Right lobe of liver (tissue), 6 donors: ENCODE results near the gene CPLX1. TPM values are rescaled to one million over a fixed set of nuclear protein-coding genes. Genes with fewer than 3 reads are reported as not detected.
A peak's percentile ranks its signal among the peaks of the same experiment; 100 is the strongest.

ENCODE experiments used
- ATAC-seq, 4 donors: fragments of 200-7000 bp; cut with Tn5 transposase; one replicate each; pipeline ENCODE4 v1.9.1; 2020; ENCODE audit warnings: mild to moderate bottlenecking in 4 of 4, moderate library complexity in 4 of 4
- DNase-seq, 3 donors: peaks; one replicate each; pipeline ENCODE4 v3.0.0-alpha.2; 2020
- H3K27ac ChIP-seq, 3 donors: fragments of 200-600 bp; one replicate each; pipeline ENCODE4 v1.8.0; 2022
- H3K27me3 ChIP-seq, 2 donors: fragments of 200-600 bp; one replicate each; pipeline ENCODE4 v1.8.0; 2022
- H3K36me3 ChIP-seq, 4 donors: fragments of 200-600 bp; sonication (generic) in 1 of 4; one replicate each; pipeline versions ENCODE4 v1.5.1 to v1.8.0; 2017 to 2022; ENCODE audit warnings: control low read depth in 1 of 4
- H3K4me1 ChIP-seq, 4 donors: fragments of 200-600 bp; sonication (generic) in 1 of 4; one replicate each; pipeline versions ENCODE4 v1.5.1 to v1.8.0; 2017 to 2022; ENCODE audit warnings: control low read depth in 1 of 4
- H3K4me3 ChIP-seq, 3 donors: fragments of 200-600 bp; one replicate each; pipeline ENCODE4 v1.8.0; 2022
- H3K9me3 ChIP-seq, 4 donors: fragments of 200-600 bp; sonication (generic) in 1 of 4; one replicate each; pipeline versions ENCODE4 v1.5.1 to v1.8.0; 2017 to 2022; ENCODE audit warnings: control low read depth in 1 of 4
- POLR2A ChIP-seq: fragments of 450-650 bp; IDR thresholded peaks from one replicate; pipeline ENCODE4 v1.6.1; 2017; ENCODE audit warnings: antibody characterized with exemption, mild to moderate bottlenecking
- WGBS: methylation state at CpG from one replicate; pipeline ENCODE4 v1.1.6; 2018; ENCODE audit warnings: low coverage, low lambda C conversion rate; ENCODE audit not compliant: insufficient coverage; ENCODE audit errors: missing lambda C conversion rate; 5-methylcytosine and 5-hydroxymethylcytosine counted together
- intact Hi-C, 2 donors: fragments of 100-400 bp; cut with DNase I; formaldehyde crosslinking; loops; one replicate each; pipeline versions ENCODE4 v1.11.2 to v1.14.1; 2022
- total RNA-seq, 6 experiments: library from RNA; depleted of rRNA in 2 of 6; stranded (reverse); fragments of >200 nt in 2 of 6; fragmentation: NEBNext Ultra II Directional in 3 of 6; extraction: Animal tissue kit (Norgen Biotek cat#: 25700) in 3 of 6; gene quantifications; one replicate each; pipeline versions ENCODE4 v1.1.0 to v1.2.4, GENCODE V29; 2016 to 2023
- TF ChIP-seq, protein P1 (sequence below), 4 donors: fragments of 200-600 bp in 3 of 4; fragments of 450-650 bp in 1 of 4; IDR thresholded peaks; one replicate each; pipeline versions ENCODE4 v1.5.1 to v1.8.0; 2016 to 2022; ENCODE audit warnings: antibody characterized with exemption in 4 of 4, mild to moderate bottlenecking in 2 of 4
- donor health status: DM: no; HTN: yes; CAD: no.
- donor health status: DM: no; HTN: no; CAD: no.
- donor health status: DM: no; HTN: no; CAD: no.
- donor health status: DM: no; HTN: yes; CAD: no.
- donor health status: DM: no; HTN: yes; CAD: no.

CPLX1 gene
- total RNA-seq, 6 experiments from 2014 or later: 0.86 to 3.7 (median 2.4) TPM

DNA sequence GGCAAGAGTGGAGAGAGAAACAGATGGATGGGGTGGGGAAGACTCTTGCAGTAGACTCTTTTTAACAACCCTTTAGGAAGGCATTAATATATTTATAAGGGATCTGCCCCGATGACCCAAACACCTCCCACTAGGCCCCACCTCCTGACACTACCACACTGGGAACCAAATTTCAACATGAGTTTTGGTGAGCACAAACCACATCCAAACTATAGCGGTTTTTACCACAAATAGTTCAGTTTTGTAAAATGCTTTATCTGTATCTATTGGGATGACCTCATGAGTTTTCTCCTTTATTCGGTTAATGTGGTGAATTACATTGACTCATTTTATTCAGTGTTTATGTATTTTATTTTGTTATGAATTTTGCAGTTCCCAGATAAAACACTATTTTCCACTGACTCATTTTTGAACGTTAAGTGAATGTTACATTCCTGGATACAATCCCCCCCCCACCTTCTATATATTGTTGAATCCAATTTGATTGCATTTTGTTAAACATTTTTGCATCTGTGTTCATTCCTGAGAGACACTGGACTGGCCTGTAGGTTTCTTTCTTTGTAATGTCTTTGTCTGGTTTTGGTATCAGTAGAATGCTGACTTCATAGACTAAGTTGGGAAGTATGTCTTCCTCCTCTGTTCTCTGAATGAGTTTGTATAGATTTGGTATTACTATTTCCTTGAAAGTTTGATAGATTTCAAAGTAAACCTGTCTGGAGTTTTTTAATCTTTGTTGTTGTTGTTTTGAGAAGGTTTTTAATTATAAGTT, 13.9 kb upstream of the CPLX1 start:
- Histone ChIP-seq H3K27ac (no peak overlapping the region), H3K27me3 (no peaks in the 10 kb centered on the region), H3K9me3 (no peaks in the 10 kb centered on the region), H3K4me3 (no peak overlapping the region), H3K36me3 (no peaks in the 10 kb centered on the region), H3K4me1 (no peaks in the 10 kb centered on the region)
- 86% methylated on average over 4 of the region's 4 CpGs for WGBS
- ATAC-seq (no peak), DNase-seq (no peak)
- TF ChIP-seq, protein P1, sequence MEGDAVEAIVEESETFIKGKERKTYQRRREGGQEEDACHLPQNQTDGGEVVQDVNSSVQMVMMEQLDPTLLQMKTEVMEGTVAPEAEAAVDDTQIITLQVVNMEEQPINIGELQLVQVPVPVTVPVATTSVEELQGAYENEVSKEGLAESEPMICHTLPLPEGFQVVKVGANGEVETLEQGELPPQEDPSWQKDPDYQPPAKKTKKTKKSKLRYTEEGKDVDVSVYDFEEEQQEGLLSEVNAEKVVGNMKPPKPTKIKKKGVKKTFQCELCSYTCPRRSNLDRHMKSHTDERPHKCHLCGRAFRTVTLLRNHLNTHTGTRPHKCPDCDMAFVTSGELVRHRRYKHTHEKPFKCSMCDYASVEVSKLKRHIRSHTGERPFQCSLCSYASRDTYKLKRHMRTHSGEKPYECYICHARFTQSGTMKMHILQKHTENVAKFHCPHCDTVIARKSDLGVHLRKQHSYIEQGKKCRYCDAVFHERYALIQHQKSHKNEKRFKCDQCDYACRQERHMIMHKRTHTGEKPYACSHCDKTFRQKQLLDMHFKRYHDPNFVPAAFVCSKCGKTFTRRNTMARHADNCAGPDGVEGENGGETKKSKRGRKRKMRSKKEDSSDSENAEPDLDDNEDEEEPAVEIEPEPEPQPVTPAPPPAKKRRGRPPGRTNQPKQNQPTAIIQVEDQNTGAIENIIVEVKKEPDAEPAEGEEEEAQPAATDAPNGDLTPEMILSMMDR (IDR thresholded peaks at IDR 0.05): no peak
- intact Hi-C loops: no loop called here

GRCh38 chr4:837772-838171, 11.8 kb upstream of the CPLX1 start:
- TF ChIP-seq, protein P1 (IDR thresholded peaks at IDR 0.05): no peak
- no peak for TF ChIP-seq POLR2A
- no peaks in the 10 kb centered on the region for H3K9me3 ChIP-seq
- DNase-seq: no peak
- no peak overlapping the region for H3K4me3 ChIP-seq
- no peak overlapping the region for H3K27ac ChIP-seq
- H3K36me3 ChIP-seq: no peaks in the 10 kb centered on the region
- ATAC-seq: no peak
- no peaks in the 10 kb centered on the region for H3K4me1 ChIP-seq
- intact Hi-C loops: no loop called here
- H3K27me3 ChIP-seq: no peaks in the 10 kb centered on the region
- 100% methylated on average over 1 of the region's 1 CpG for WGBS

DNA sequence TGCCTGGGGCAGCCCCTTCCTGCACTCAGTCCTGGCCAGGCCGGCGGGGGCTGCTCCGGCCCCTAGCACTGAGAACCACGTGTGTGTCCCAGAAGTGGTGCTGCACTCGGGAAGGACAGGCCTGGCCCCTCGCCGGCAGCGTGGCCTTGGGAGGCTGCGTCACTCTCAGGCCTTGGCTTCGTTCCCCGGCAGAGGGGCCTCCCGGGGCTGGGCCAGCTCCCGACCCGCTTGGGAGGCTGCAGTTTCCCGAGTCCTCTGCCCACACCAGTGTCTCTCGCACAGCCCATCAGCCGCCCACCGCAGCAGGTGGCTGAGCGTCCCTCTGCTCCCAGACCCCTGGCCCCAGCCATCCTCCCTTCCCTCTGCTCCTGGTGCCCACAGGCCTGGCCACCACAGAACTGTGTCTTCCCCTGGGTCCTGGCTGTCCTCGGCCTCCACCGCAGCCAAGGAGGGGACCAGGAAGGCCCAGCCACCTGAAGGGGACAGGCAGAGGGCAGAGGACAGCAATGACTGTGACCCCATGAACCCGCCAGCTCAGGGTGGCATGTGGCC, 10.9 kb upstream of the CPLX1 start:
- ATAC-seq: no peak
- no peaks in the 10 kb centered on the region for H3K36me3 ChIP-seq
- H3K9me3 ChIP-seq: no peaks in the 10 kb centered on the region
- intact Hi-C loops: no loop called here
- H3K4me1 ChIP-seq: no peaks in the 10 kb centered on the region
- no peaks in the 10 kb centered on the region for H3K27me3 ChIP-seq
- H3K4me3 ChIP-seq: no peak overlapping the region
- H3K27ac ChIP-seq: no peak overlapping the region
- no peak for TF ChIP-seq POLR2A
- TF ChIP-seq, protein P1 (IDR thresholded peaks at IDR 0.05): no peak
- peak in 2 of 3 donors; percentile 17 to 44 for DNase-seq
- WGBS: 100% methylated on average over 1 of the region's 22 CpGs

- no peak for TF ChIP-seq POLR2A
- TF ChIP-seq, protein P1 (IDR thresholded peaks at IDR 0.05): no peak
- WGBS: 90% methylated on average over 18 of the region's 32 CpGs
- no peak overlapping the region for H3K27ac ChIP-seq
- H3K4me3 ChIP-seq: no peak overlapping the region
- intact Hi-C loops: no loop called here
- DNase-seq (peak in 2 of 3 donors; percentile 12 to 52), ATAC-seq (no peak)
- H3K27me3 ChIP-seq: no peaks in the 10 kb centered on the region
- H3K36me3 ChIP-seq: no peaks in the 10 kb centered on the region
- no peaks in the 10 kb centered on the region for H3K9me3 ChIP-seq
- no peaks in the 10 kb centered on the region for H3K4me1 ChIP-seq
These were observed 10.1 kb upstream of the CPLX1 start for GRCh38 chr4:836003-836511.
